ENCODE data around the gene TSHZ1. TPM values are rescaled to one million over a fixed set of nuclear protein-coding genes. Genes with fewer than 3 reads are reported as not detected.

Gene TSHZ1
- total and polyA plus RNA-seq, 8 donors, result 13.3 to 38.5 (median 31.7) TPM

DNA sequence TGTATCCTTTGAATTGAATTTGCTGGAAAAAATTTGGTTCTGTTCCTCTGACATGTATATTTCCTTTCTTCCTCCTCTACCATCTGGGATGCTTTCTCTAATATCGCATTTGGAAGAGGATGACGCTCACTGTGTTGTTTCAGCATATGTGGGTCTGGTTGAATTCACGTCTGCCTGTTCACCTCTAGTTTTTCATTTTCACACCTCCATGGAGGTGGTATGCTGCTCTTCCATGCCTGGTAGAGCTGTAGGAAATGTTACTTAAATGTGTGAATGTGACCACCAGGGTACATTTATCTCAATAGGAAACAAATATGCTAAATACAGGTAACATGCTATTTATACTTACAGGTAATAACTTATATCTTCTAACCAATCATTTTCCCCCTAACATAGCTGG lies 44.5 kb downstream of the TSHZ1 start:
- ATAC-seq (no peak), DNase-seq (no peak)
- H3K4me3 ChIP-seq, result no peak overlapping the region
- H3K36me3 ChIP-seq, result no peaks in the 10 kb centered on the region
- intact Hi-C loops (cut with DNase I), result no loop called here
- TF ChIP-seq, protein P1, sequence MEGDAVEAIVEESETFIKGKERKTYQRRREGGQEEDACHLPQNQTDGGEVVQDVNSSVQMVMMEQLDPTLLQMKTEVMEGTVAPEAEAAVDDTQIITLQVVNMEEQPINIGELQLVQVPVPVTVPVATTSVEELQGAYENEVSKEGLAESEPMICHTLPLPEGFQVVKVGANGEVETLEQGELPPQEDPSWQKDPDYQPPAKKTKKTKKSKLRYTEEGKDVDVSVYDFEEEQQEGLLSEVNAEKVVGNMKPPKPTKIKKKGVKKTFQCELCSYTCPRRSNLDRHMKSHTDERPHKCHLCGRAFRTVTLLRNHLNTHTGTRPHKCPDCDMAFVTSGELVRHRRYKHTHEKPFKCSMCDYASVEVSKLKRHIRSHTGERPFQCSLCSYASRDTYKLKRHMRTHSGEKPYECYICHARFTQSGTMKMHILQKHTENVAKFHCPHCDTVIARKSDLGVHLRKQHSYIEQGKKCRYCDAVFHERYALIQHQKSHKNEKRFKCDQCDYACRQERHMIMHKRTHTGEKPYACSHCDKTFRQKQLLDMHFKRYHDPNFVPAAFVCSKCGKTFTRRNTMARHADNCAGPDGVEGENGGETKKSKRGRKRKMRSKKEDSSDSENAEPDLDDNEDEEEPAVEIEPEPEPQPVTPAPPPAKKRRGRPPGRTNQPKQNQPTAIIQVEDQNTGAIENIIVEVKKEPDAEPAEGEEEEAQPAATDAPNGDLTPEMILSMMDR (IDR thresholded peaks at IDR 0.05), result no peak
- no peaks in the 10 kb centered on the region for H3K9me3 ChIP-seq
- H3K4me1 ChIP-seq, result peaks cover 0 to 13% of the 10 kb centered on the region in 2 donors
- no peak overlapping the region for H3K27ac ChIP-seq
- no peaks in the 10 kb centered on the region for H3K27me3 ChIP-seq

DNA sequence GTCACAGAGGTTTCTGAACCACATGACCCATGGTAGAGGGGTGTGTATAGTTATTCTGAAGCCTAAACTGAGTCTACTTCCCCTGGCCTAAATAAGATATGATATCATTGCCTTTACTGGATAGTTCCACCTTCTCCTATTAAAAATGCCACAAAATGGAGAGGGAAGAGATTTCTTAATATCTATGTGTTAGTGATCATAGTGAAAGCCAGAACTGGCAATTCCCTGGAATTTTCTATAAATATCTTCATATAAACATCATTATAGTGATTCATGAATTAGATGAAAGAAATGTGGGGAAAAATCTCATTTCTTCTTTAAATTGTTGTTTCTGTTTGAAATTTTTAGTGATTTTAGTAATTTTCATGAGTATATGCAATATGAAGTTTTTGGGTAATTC lies 45.8 kb downstream of the TSHZ1 start:
- H3K4me1 ChIP-seq, result peaks cover 0 to 13% of the 10 kb centered on the region in 2 donors
- H3K9me3 ChIP-seq, result no peaks in the 10 kb centered on the region
- H3K27ac ChIP-seq, result no peak overlapping the region
- ATAC-seq (no peak), DNase-seq (no peak)
- no peaks in the 10 kb centered on the region for H3K36me3 ChIP-seq
- H3K4me3 ChIP-seq, result no peak overlapping the region
- TF ChIP-seq, protein P1 (IDR thresholded peaks at IDR 0.05), result no peak
- no peaks in the 10 kb centered on the region for H3K27me3 ChIP-seq
- intact Hi-C loops (cut with DNase I), result no loop called here

DNA sequence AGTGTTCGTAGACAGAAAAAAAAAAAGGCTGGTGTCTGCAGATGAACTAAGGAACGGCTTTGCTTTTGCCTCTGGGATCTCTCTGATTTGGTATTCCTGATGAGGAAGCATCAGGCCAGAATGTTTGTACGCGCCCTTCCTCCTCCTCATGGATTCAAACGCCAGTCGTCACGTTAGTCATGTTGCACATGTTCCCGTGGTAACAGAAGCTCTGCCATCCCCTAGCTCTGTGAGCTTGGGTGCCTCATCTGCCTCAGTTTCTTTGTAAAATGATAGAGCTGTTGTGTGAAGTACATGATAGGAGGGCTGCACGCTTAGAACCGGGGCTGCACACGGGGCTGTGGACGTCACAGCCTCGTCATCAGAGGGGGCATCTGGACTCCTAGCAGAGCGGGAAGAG lies 47.0 kb downstream of the TSHZ1 start:
- TF ChIP-seq, protein P1 (IDR thresholded peaks at IDR 0.05), result no peak
- intact Hi-C loops (cut with DNase I), result no loop called here
- DNase-seq (no peak), ATAC-seq (no peak)
- H3K4me1 ChIP-seq, result peaks cover 0 to 18% of the 10 kb centered on the region in 2 donors
- no peaks in the 10 kb centered on the region for H3K9me3 ChIP-seq
- H3K27ac ChIP-seq, result no peak overlapping the region
- H3K36me3 ChIP-seq, result no peaks in the 10 kb centered on the region
- H3K4me3 ChIP-seq, result no peak overlapping the region
- no peaks in the 10 kb centered on the region for H3K27me3 ChIP-seq

DNA sequence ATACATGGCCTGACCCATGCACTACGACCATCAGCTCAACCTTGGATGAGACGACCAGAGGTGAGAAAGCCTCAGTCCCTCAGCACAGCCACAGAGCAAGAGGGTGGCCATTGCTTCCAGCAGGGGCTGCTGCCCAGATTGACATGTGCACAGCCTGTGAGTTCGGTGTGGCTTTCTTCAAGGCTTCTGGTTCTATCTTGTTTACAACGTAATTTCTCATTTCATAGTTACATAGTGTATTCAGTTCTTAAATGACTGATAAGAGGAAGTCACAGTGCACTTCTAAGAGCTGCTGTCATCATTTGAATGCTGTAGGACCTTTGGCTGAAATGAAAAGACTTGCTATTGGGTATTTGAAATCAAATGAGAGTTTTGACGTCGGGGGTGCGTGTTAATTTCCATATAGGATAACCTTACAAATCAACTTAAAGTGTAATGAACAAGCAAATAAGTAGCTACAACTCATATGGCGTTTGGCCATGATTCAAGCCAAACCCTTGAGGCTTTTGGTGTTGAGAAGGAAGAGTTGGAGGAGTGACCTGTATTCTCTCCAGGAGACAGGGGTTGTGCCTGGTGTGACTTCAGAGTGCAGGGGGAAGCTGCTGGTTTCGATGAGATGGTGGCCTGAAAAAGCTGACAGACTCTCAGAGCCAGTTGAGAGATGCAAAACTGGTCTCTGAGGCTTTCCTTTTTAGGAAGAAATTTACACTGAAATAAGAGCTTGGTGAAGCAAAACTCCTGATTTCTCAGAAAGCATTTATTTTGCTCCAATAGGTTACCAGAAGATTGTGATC lies 51.0 kb downstream of the TSHZ1 start:
- ATAC-seq (no peak), DNase-seq (no peak)
- H3K4me3 ChIP-seq, result no peak overlapping the region
- no peaks in the 10 kb centered on the region for H3K9me3 ChIP-seq
- intact Hi-C loops (cut with DNase I), result no loop called here
- H3K27ac ChIP-seq, result no peak overlapping the region
- peaks cover 0 to 6% of the 10 kb centered on the region in 2 donors for H3K4me1 ChIP-seq
- H3K27me3 ChIP-seq, result no peaks in the 10 kb centered on the region
- TF ChIP-seq, protein P1 (IDR thresholded peaks at IDR 0.05), result no peak
- no peaks in the 10 kb centered on the region for H3K36me3 ChIP-seq

DNA sequence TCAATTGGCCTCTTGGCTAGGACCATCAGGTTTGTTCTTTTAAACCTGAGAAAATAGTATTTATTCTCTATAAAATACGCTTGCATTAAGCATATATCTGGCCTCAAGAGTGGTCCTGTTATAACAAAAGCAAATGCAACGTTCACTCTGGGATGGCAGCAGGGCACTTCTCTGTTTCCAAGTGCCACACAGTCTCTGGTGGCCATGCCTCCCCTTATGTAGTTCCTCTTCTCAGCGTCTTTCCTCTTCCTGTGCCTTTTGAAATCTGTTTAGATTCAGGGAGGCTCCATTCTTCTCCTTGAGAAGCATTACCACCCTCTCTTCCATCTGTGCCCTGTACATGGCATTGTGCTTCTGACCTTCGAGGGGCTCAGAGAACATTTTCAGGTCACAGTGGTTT lies 51.9 kb downstream of the TSHZ1 start:
- no peaks in the 10 kb centered on the region for H3K36me3 ChIP-seq
- H3K27ac ChIP-seq, result no peak overlapping the region
- H3K4me3 ChIP-seq, result no peak overlapping the region
- H3K4me1 ChIP-seq, result peaks cover 0 to 9% of the 10 kb centered on the region in 2 donors
- no peak for DNase-seq
- H3K27me3 ChIP-seq, result no peaks in the 10 kb centered on the region
- TF ChIP-seq, protein P1 (IDR thresholded peaks at IDR 0.05), result no peak
- no peaks in the 10 kb centered on the region for H3K9me3 ChIP-seq
- intact Hi-C loops (cut with DNase I), result no loop called here
- no peak for ATAC-seq

Data from left lung (tissue), 10 donors.